Ecto neural progenitor cell (in vitro differentiated cells): ENCODE results near the gene LCT.
"Not testable (repeated sequence)": the region's sequence is repeated elsewhere in the genome, so short reads cannot be mapped to it uniquely, and the experiment has no call there.

Source experiments
- DNase-seq: peaks from one replicate; pipeline ENCODE4 v3.0.0-alpha.2; 2018; ENCODE audit warnings: low spot score

Gene LCT

DNA sequence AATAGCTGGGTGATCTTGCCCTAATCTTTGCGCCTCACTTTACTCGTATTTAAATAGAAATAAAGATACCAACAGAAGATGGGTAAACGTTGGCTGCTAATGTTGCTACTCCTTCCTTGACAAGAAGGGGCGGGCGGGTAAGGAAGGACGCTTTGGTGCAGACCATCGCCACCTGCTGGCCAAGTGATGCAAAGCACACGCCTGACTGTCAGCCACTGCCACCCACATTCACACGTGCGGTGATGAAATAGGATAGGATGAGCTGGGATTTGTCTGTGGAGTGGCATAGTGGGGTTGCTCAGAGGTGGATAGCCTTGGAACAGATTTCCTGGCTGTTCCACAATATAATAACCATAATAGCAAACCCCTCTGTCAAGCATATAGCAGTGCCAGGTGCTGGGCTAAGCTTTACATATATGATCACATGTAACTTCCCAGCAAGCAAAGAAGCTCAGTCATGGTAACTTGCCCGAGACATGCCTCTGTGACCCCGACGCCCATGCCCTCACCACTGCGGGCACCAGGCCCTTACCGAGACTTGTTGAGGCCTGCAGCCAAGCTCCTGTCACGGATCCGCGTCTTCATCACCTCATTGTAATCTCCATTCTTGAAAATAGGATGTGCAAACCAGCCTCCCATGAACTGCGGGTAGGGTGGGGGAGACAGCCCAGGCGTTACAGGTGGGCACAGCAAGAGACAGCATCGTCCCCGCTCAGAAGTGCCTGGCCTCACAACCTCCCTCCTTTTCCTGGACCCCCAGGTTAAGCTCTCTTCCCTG lies 39.3 kb downstream of the LCT start:
- DNase-seq, result peak; percentile 85

DNA sequence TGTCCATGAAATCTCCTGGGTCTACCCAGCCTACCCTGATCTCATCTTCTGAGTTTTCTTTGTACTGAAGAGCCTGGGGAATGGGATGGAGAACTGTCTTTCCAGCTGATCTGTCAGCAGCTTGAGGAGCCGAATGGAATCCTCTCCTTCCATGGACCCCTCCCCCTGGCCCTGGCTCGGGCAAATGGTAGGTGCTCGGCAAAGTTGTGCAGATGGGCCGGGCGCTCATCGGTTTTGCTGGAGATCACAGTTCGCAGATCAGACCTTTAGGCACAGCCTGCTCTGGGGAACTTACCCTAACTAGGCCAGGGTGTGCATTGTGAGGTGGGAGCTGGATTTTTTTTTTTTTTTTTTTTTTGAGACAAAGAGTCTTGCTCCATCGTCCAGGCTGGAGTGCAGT lies 40.4 kb downstream of the LCT start:
- DNase-seq, result no peak

- DNase-seq, result not testable (repeated sequence)
Observed at GRCh38 chr2:135795641-135796040, 41.3 kb downstream of the LCT start.

- no peak for DNase-seq
Observed at GRCh38 chr2:135792401-135793150, 44.4 kb downstream of the LCT start.

DNA sequence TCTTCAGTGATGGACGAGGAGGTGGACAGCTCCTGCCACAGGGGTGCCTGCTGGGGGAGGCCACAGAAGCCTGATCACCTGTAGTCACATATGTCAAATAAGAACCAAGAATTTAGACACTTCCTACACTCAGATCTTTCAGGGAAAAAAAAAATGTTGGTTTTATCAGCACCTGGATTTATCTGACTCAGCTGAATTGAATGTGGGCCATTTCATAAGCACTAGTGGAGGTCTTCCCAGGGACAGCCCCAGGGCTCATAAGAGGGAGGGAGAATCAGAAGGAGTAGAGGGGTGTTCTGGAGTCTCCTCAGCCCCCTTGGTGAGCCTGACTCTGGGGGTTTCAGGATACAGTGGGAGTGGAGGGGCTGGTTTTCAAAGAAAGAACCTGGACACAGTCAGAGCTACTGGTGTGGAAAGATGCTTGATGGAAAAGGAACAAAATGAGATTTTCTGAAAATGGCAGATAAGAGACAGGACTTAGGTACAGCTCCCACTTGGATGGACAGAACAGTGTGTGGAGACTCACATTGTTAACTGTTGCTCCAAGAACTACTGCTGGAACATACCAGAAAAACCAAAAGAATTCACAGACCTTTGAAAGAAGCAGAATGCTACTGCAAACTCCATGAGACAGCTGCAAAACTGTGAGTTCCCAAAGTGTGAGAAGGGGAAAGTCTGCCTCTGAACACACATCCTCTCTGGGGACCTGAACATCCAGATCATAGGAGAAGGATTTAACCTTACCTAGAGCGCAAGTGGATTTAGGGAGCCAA lies 45.4 kb downstream of the LCT start:
- no peak for DNase-seq

GRCh38 chr2:135790423-135790822 lies 46.6 kb downstream of the LCT start:
- DNase-seq, result no peak

- no peak for DNase-seq
Observed at GRCh38 chr2:135786823-135787222, 50.2 kb downstream of the LCT start.

GRCh38 chr2:135785032-135785431 lies 52.0 kb downstream of the LCT start:
- DNase-seq, result no peak

DNA sequence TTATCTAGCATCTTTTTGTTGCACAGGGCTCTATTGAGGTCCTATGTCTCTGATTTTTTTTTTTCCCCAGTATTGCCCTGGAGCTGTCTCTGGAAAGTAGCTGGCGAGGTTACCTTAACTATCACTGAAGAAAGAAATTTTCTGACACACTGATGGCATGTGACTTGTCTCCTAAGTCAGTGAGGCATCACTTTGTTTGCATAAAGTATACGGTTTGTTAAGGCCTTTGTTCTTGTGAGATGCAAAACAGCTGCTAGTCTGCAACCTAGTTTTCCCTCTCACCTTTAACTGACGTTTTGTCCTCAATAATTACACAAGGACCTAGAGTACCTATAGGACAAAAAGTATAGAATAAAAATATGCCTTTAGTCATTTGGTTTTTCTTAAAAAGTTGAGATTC lies 53.5 kb downstream of the LCT start:
- DNase-seq, result no peak

DNA sequence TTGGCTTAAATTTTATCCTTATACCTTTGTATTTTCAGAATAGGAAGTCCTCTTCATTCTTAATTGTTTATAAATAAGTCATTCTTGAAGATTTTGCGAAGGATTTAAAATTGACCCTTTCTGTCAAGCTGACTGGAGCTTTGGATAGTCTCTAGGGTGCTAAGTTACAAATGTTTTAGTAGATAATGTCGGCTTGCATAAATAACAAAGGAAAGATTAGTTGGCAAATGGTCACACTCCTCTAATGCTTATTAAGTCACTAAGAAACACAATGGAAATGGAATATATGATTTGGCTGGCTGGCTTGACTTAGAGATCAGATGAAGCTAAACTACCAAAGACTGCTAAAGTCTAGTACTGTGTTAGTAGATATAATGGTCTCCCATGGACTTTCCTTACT lies 54.8 kb downstream of the LCT start:
- no peak for DNase-seq

DNA sequence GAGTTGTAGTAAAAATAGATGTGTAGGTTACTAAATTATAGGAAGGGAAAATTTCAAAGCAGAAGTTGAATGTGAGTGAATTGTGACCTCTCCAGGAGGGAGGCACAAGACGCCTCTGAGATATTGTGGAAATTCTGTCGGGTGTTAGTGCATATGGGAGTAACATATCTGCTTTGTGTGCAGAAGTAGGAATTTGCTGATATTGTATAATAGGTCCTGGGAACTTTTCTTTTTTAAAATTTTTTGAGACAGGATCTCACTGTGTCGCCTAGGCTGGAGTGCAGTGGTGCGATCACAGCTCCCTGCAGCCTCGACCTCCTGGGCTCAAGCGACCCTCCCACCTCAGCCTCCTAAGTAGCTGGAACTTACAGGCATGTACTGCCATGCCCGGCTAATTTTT lies 60.6 kb downstream of the LCT start:
- no peak for DNase-seq

GRCh38 chr2:135775420-135775819 lies 61.6 kb downstream of the LCT start:
- no peak for DNase-seq

DNA sequence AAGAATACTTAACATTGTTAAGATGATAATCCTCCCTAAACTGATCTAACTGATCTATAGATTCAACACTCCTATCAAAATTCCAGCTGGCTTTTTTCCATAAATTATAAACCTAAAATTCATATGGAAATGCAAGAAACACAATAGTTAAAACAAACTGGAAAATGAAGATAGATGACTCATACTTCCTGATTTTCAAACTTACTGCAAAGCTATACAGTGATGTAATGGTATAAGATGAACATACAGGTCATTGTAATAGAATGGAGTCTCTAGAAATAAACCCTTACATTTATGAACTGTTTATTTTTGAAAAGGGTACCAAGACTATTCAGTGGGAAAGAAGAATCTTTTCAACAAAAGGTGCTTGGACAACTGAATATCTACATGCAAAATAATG lies 63.1 kb downstream of the LCT start:
- no peak for DNase-seq

DNA sequence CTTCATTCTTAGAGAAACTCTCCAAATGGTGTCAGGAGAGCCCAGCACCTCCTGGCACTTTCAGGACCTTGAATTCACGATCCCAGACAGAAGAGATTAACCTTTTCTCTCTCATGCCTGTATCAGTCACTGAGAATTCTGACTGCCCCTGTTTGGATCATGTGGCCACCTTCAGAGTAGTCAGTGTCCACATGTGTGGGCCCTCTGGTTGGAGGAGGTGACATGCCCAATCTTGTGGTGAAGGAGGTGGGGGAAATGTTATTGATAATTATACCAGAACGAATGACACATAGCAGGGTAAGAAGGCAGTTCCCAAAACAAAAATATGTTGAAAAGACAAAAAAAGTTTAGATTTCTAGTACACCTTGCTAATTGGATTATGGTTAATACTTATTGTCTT lies 63.7 kb downstream of the LCT start:
- DNase-seq, result no peak

- no peak for DNase-seq
Observed at GRCh38 chr2:135768863-135769262, 68.1 kb downstream of the LCT start.

DNA sequence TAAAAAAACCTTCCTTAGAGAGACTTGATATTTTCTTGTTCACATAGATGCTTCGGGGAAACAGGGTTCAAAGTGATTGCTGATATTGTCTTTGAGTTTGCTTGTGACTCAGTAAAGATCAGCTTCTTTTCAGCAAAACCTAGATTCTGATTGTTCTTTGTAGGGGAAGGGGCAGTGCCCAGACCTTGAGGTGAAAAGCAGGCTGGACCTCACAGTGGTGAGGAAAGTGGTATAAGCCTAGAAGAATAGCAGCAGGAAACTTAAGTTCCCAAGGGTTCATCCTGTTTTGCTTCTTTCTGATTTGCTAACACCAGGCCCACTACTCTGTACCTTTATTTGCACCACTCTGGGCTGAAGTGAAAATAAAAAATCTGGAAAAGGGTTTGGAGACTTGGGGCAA lies 74.5 kb downstream of the LCT start:
- no peak for DNase-seq

DNA sequence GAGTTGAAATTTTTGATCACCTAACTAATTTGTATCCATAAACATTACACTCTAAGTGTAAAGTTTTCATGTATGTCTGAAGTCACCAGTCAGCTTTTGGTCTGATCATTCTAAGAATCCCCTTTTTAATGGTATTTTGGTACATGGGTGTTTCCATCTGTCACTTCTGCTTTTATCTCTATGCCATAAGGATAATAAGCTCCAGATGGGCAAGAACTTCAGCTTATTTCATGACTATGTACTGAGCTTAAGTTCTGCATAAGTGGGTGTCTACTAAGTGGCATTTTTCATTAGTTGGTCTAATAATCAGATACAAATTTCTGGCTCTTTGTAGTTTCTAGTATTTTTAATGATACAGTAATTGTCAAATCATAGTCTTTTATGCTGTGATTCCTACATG lies 75.0 kb downstream of the LCT start:
- DNase-seq, result no peak

GRCh38 chr2:135756692-135757091 lies 80.3 kb downstream of the LCT start:
- no peak for DNase-seq

DNA sequence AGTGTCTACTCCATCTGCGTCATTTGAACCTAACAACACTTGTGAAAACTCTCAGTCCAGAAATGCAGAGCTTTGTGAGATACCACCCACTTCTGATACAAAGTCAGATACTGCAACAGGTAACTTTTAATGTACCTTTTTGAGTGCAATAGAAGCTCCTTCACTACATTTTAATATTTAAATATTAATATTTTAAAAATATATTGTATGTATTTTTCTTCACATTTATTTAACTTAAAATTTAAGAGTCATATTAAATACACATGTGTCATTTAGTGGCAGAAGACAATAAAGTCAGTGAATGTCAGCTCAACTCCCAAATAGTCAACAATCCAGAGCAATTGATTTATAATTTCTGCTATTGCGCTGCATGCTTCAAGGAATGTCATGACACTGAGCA lies 81.4 kb downstream of the LCT start:
- no peak for DNase-seq

DNA sequence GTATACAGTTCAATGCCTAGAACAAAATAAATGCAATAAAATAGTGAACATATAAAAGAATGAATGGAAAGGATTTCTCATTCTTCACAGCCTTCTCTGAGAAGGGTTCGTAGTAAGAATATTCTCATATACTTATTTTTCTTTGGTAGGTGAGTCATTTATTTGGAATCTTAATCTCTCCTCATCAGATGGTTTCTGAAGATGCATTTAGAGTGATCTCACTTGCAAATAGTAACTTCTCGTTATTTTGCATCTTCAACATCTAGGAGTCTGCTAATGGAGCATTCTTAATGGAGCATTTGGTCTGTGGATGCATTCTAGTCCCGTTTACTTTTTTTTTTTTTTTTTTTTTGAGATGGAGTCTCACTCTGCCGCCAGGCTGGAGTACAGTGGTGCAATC lies 91.4 kb downstream of the LCT start:
- DNase-seq, result no peak

GRCh38 chr2:135744760-135745314 lies 92.1 kb downstream of the LCT start:
- DNase-seq, result no peak

GRCh38 chr2:135743860-135744259 lies 93.1 kb downstream of the LCT start:
- no peak for DNase-seq

DNA sequence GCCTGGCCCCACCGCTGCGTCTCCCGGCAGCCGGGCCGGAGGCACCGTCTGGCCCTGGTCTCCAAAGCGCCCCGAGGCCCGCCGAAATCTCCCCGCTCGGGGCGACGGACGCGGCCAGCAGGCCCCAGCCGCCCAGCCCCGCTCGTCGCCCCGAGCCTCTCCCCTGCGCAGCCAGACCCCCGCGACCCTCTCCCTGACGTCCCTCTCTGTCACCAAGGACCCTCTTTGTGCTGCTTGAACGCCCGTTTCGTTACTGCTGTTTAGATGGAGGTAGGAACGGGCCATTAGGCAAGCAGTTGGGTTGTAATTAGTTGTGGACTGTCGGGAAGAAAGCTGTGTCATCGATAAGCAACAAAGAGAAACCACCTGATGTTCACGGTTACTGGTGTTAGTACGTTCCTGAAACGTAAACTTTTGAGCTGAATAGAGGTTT lies 94.6 kb downstream of the LCT start:
- peak; percentile 78 for DNase-seq
